ENCODE results near the gene KCNAB2. TPM values are rescaled to one million over a fixed set of nuclear protein-coding genes. Genes with fewer than 3 reads are reported as not detected.

KCNAB2 gene
- polyA plus RNA-seq, 1 of the 3 experiments (the other 2 are of a cell fraction) = 7.6 TPM

GRCh38 chr1:6101826-6102531, 56.3 kb downstream of the KCNAB2 start:
- no peaks in the 10 kb centered on the region for H3K36me3 ChIP-seq (replicated peaks in 1 of 2; ENCODE audit: control insufficient read depth in 1 of 2, insufficient read depth in 2 of 2, low read length in 1 of 2)
- ChIA-PET POLR2A (no interaction called here), CTCF (interaction anchor here (1.4 to 5.7 kb wide), 2 partner anchors 20 to 60 kb away, joined by 3 to 38 read pairs; no protein-coding TSS in a partner anchor)
- no peak for DNase-seq
- H3F3A ChIP-seq (replicated peaks; ENCODE audit: insufficient read depth) = no peaks in the 10 kb centered on the region
- no peak overlapping the region for H3K9ac ChIP-seq
- H3K27ac ChIP-seq (ENCODE audit: low read depth in 2 of 2, low read length in 1 of 2) = no peak overlapping the region
- H3K9me2 ChIP-seq = no peaks in the 10 kb centered on the region
- no peaks in the 10 kb centered on the region for H3K79me2 ChIP-seq (ENCODE audit: insufficient read depth)
- H3K9me3 ChIP-seq = no peaks in the 10 kb centered on the region
- H3K4me1 ChIP-seq (ENCODE audit: control insufficient read depth in 1 of 2, insufficient read depth in 2 of 2, low read depth in 1 of 2, low read length in 1 of 2) = peaks cover 0 to 5% of the 10 kb centered on the region in 2 experiments; a peak in 1 of 4 replicates
- H3K27me3 ChIP-seq (ENCODE audit: insufficient read depth) = no peaks in the 10 kb centered on the region
- H3K4me2 ChIP-seq = no peak overlapping the region
- H3K4me3 ChIP-seq (ENCODE audit: low read depth in 2 of 2, low read length in 1 of 2) = no peak overlapping the region
- no peak overlapping the region for H2AFZ ChIP-seq (ENCODE audit: low read depth)
- 55% methylated on average over 13 of the region's 25 CpGs for WGBS (ENCODE audit: low lambda C conversion rate)
- H4K20me1 ChIP-seq (ENCODE audit: insufficient read depth) = no peaks in the 10 kb centered on the region
- TF ChIP-seq RCOR1 (IDR thresholded peaks at IDR 0.05; ENCODE audit: low read length) = no peak
- TF ChIP-seq FOXJ3 (CRISPR knock-in tag; IDR thresholded peaks at IDR 0.05) = no peak
- TF ChIP-seq EZH2phosphoT487 (IDR thresholded peaks at IDR 0.05; ENCODE audit: borderline replicate concordance, low read depth) = no peak
- no peak for TF ChIP-seq FOSL2 (IDR thresholded peaks at IDR 0.05; ENCODE audit: borderline replicate concordance, low read depth)
- no peak for TF ChIP-seq POLR2AphosphoS5 (IDR thresholded peaks at IDR 0.05; ENCODE audit: low read depth, low read length)
- no peak for TF ChIP-seq CTCF (IDR thresholded peaks at IDR 0.05)
- TF ChIP-seq ZBTB33 (IDR thresholded peaks at IDR 0.05; ENCODE audit: borderline replicate concordance, low read depth) = no peak
- TF ChIP-seq RFX5 (IDR thresholded peaks at IDR 0.05; ENCODE audit: low read length) = no peak
- TF ChIP-seq GATA2 (CRISPR knock-in tag; IDR thresholded peaks at IDR 0.05) = no peak
- TF ChIP-seq YY1 (IDR thresholded peaks at IDR 0.05; ENCODE audit: low read depth) = no peak
- no peak for TF ChIP-seq FOXM1 (IDR thresholded peaks at IDR 0.05; ENCODE audit: low read depth)

GRCh38 chr1:6102532-6102845, 56.8 kb downstream of the KCNAB2 start:
- Histone ChIP-seq H3K9me3 (no peaks in the 10 kb centered on the region), H3K36me3 (replicated peaks in 1 of 2; ENCODE audit: control insufficient read depth in 1 of 2, insufficient read depth in 2 of 2, low read length in 1 of 2) (no peaks in the 10 kb centered on the region), H4K20me1 (ENCODE audit: insufficient read depth) (no peaks in the 10 kb centered on the region), H3K27me3 (ENCODE audit: insufficient read depth) (no peaks in the 10 kb centered on the region), H3F3A (replicated peaks; ENCODE audit: insufficient read depth) (no peaks in the 10 kb centered on the region), H3K79me2 (ENCODE audit: insufficient read depth) (no peaks in the 10 kb centered on the region), H3K9ac (no peak overlapping the region), H3K4me2 (no peak overlapping the region), H3K9me2 (no peaks in the 10 kb centered on the region), H3K4me1 (ENCODE audit: control insufficient read depth in 1 of 2, insufficient read depth in 2 of 2, low read depth in 1 of 2, low read length in 1 of 2) (peaks cover 0 to 5% of the 10 kb centered on the region in 2 experiments; a peak in 1 of 4 replicates), H3K4me3 (ENCODE audit: low read depth in 2 of 2, low read length in 1 of 2) (no peak overlapping the region), H2AFZ (ENCODE audit: low read depth) (no peak overlapping the region), H3K27ac (ENCODE audit: low read depth in 2 of 2, low read length in 1 of 2) (no peak overlapping the region)
- POLR2A ChIA-PET = no interaction called here
- DNase-seq = no peak
- 65% methylated on average over 6 of the region's 9 CpGs for WGBS (ENCODE audit: low lambda C conversion rate)
- CTCF ChIA-PET = interaction anchor here (5.7 kb wide), 1 partner anchor 21 kb away, joined by 38 read pairs; no protein-coding TSS in a partner anchor
- TF ChIP-seq EP300 (IDR thresholded peaks at IDR 0.05; ENCODE audit: borderline replicate concordance in 1 of 2, low read depth in 1 of 2, low read length in 1 of 2) = no peak
- no peak for TF ChIP-seq ZBTB33 (IDR thresholded peaks at IDR 0.05; ENCODE audit: borderline replicate concordance, low read depth)
- TF ChIP-seq RXRA (IDR thresholded peaks at IDR 0.05; ENCODE audit: borderline replicate concordance, low read depth) = no peak
- TF ChIP-seq IRF3 (IDR thresholded peaks at IDR 0.05; ENCODE audit: low read depth, low read length) = no peak
- TF ChIP-seq REST (IDR thresholded peaks at IDR 0.05; ENCODE audit: low read depth, low read length) = no peak
- no peak for TF ChIP-seq FOSL2 (IDR thresholded peaks at IDR 0.05; ENCODE audit: borderline replicate concordance, low read depth)
